Loucy (cell line): ENCODE data around the gene EFNA3.

ENCODE experiments used
- CTCF ChIP-seq: fragments of 200-600 bp; sonication (generic); conservative IDR thresholded peaks from 2 replicates; pipeline ENCODE4 v1.5.1; 2014; ENCODE audit warnings: mild to moderate bottlenecking, antibody characterized with exemption, low read length
- EZH2phosphoT487 ChIP-seq: fragments of 200-600 bp; IDR thresholded peaks from 2 replicates; pipeline ENCODE4 v1.6.1; 2018; ENCODE audit warnings: antibody characterized with exemption, mild to moderate bottlenecking, moderate library complexity, borderline replicate concordance

- TF ChIP-seq EZH2phosphoT487 (no peak), CTCF (no peak)
These were observed 3.8 kb downstream of the EFNA3 start for GRCh38 chr1:155082301-155083051.
